Right lobe of liver (tissue), 6 donors: ENCODE data around the gene ZFPL1. TPM values are rescaled to one million over a fixed set of nuclear protein-coding genes. Genes with fewer than 3 reads are reported as not detected.
A peak's percentile ranks its signal among the peaks of the same experiment; 100 is the strongest.

Source experiments
- ATAC-seq, 4 donors: fragments of 200-7000 bp; cut with Tn5 transposase; one replicate each; pipeline ENCODE4 v1.9.1; 2020; ENCODE audit warnings: mild to moderate bottlenecking in 4 of 4, moderate library complexity in 4 of 4
- DNase-seq, 3 donors: peaks; one replicate each; pipeline ENCODE4 v3.0.0-alpha.2; 2020
- H3K27ac ChIP-seq, 3 donors: fragments of 200-600 bp; one replicate each; pipeline ENCODE4 v1.8.0; 2022
- H3K27me3 ChIP-seq, 2 donors: fragments of 200-600 bp; one replicate each; pipeline ENCODE4 v1.8.0; 2022
- H3K36me3 ChIP-seq, 4 donors: fragments of 200-600 bp; sonication (generic) in 1 of 4; one replicate each; pipeline versions ENCODE4 v1.5.1 to v1.8.0; 2017 to 2022; ENCODE audit warnings: control low read depth in 1 of 4
- H3K4me1 ChIP-seq, 4 donors: fragments of 200-600 bp; sonication (generic) in 1 of 4; one replicate each; pipeline versions ENCODE4 v1.5.1 to v1.8.0; 2017 to 2022; ENCODE audit warnings: control low read depth in 1 of 4
- H3K4me3 ChIP-seq, 3 donors: fragments of 200-600 bp; one replicate each; pipeline ENCODE4 v1.8.0; 2022
- H3K9me3 ChIP-seq, 4 donors: fragments of 200-600 bp; sonication (generic) in 1 of 4; one replicate each; pipeline versions ENCODE4 v1.5.1 to v1.8.0; 2017 to 2022; ENCODE audit warnings: control low read depth in 1 of 4
- POLR2A ChIP-seq: fragments of 450-650 bp; IDR thresholded peaks from one replicate; pipeline ENCODE4 v1.6.1; 2017; ENCODE audit warnings: antibody characterized with exemption, mild to moderate bottlenecking
- WGBS: methylation state at CpG from one replicate; pipeline ENCODE4 v1.1.6; 2018; ENCODE audit warnings: low coverage, low lambda C conversion rate; ENCODE audit not compliant: insufficient coverage; ENCODE audit errors: missing lambda C conversion rate; 5-methylcytosine and 5-hydroxymethylcytosine counted together
- intact Hi-C, 2 donors: fragments of 100-400 bp; cut with DNase I; formaldehyde crosslinking; loops; one replicate each; pipeline versions ENCODE4 v1.11.2 to v1.14.1; 2022
- total RNA-seq, 6 experiments: library from RNA; depleted of rRNA in 2 of 6; stranded (reverse); fragments of >200 nt in 2 of 6; fragmentation: NEBNext Ultra II Directional in 3 of 6; extraction: Animal tissue kit (Norgen Biotek cat#: 25700) in 3 of 6; gene quantifications; one replicate each; pipeline versions ENCODE4 v1.1.0 to v1.2.4, GENCODE V29; 2016 to 2023
- TF ChIP-seq, protein P1 (sequence below), 4 donors: fragments of 200-600 bp in 3 of 4; fragments of 450-650 bp in 1 of 4; IDR thresholded peaks; one replicate each; pipeline versions ENCODE4 v1.5.1 to v1.8.0; 2016 to 2022; ENCODE audit warnings: antibody characterized with exemption in 4 of 4, mild to moderate bottlenecking in 2 of 4
- donor health status: DM: no; HTN: yes; CAD: no.
- donor health status: DM: no; HTN: no; CAD: no.
- donor health status: DM: no; HTN: no; CAD: no.
- donor health status: DM: no; HTN: yes; CAD: no.
- donor health status: DM: no; HTN: yes; CAD: no.

ZFPL1 gene
- total RNA-seq, 6 experiments from 2014 or later: 15.4 to 22.4 (median 18.0) TPM

DNA sequence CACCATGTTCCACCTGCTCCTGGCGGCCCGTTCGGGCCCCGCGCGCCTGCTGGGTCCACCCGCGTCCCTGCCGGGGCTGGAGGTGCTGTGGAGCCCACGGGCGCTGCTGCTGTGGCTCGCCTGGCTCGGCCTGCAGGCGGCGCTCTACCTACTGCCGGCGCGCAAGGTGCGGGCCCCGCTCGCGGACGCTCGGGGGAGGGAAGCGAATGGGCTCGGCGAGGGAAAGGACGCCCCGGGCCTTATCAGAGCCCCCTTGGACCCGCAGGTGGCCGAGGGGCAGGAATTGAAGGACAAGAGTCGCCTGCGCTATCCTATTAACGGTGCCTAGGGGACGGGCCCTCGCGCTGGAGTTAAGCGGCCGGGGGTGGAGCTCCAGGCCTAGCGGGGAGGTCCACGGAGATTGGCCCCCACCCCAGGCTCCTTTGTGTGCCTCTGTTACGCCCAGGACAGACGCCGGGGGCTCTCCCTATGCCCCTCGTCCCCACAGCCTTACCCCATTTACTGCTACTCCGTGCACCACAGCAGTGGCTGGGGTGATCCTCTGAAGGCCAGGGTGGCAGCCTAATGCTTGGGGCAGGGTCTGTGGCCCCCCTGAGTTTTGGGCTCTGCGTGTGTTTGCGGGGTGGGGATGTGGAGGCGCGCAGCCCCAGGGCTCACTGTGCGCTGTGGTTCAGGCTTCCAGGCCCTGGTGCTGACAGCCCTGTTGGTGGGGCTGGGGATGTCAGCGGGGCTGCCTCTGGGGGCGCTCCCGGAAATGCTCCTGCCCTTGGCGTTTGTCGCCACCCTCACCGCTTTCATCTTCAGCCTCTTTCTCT lies 28.7 kb downstream of the ZFPL1 start:
- peaks cover 0 to 44% (median 24%) of the 10 kb centered on the region in 4 donors for H3K4me1 ChIP-seq
- WGBS: 0% methylated on average over 4 of the region's 57 CpGs
- no peaks in the 10 kb centered on the region for H3K27me3 ChIP-seq
- no peaks in the 10 kb centered on the region for H3K9me3 ChIP-seq
- peak; percentile 73 to 82 (median 75) for DNase-seq
- peak overlapping the region; percentile 54 to 62 (median 54) for H3K4me3 ChIP-seq
- TF ChIP-seq POLR2A: peak; percentile 15
- TF ChIP-seq, protein P1, sequence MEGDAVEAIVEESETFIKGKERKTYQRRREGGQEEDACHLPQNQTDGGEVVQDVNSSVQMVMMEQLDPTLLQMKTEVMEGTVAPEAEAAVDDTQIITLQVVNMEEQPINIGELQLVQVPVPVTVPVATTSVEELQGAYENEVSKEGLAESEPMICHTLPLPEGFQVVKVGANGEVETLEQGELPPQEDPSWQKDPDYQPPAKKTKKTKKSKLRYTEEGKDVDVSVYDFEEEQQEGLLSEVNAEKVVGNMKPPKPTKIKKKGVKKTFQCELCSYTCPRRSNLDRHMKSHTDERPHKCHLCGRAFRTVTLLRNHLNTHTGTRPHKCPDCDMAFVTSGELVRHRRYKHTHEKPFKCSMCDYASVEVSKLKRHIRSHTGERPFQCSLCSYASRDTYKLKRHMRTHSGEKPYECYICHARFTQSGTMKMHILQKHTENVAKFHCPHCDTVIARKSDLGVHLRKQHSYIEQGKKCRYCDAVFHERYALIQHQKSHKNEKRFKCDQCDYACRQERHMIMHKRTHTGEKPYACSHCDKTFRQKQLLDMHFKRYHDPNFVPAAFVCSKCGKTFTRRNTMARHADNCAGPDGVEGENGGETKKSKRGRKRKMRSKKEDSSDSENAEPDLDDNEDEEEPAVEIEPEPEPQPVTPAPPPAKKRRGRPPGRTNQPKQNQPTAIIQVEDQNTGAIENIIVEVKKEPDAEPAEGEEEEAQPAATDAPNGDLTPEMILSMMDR (IDR thresholded peaks at IDR 0.05): peak; percentile 85 to 97 (median 91)
- peaks cover 0 to 7% (median 3%) of the 10 kb centered on the region in 4 donors for H3K36me3 ChIP-seq
- intact Hi-C loops: loop anchor here in 1 of 2 donors (5.0 kb wide), 1 partner anchor 145 kb away; no protein-coding TSS in a partner anchor
- H3K27ac ChIP-seq: peak overlapping the region; percentile 64 to 93 (median 69)
- ATAC-seq: peak; percentile 38 to 64 (median 44)

DNA sequence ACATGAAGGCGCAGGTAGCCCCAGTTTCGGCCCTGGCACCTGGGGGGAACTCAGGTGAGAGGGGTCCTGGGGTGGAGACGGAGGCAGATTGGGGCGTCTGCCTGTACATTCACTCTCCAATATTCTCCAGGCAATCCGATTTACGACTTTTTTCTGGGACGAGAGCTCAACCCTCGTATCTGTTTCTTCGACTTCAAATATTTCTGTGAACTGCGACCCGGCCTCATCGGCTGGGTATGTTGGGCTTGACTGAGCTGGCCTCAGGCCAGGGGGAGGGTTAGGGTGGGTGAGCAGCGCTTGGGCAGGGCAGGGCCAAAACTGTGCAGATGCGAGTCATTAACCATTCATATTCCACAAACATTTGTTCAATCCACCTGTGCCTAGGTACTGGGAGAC lies 29.3 kb downstream of the ZFPL1 start:
- Histone ChIP-seq H3K36me3 (peaks cover 0 to 4% (median 1%) of the 10 kb centered on the region in 4 donors), H3K4me3 (peak overlapping the region in 2 of 3 donors; percentile 54 to 62), H3K4me1 (peaks cover 0 to 44% (median 26%) of the 10 kb centered on the region in 4 donors), H3K27ac (peak overlapping the region; percentile 64 to 93 (median 69)), H3K9me3 (no peaks in the 10 kb centered on the region), H3K27me3 (no peaks in the 10 kb centered on the region)
- DNase-seq (no peak), ATAC-seq (no peak)
- WGBS: 9% methylated on average over 14 of the region's 14 CpGs
- intact Hi-C loops: loop anchor here in 1 of 2 donors (5.0 kb wide), 1 partner anchor 144 kb away; no protein-coding TSS in a partner anchor
- TF ChIP-seq, protein P1 (IDR thresholded peaks at IDR 0.05): no peak
- TF ChIP-seq POLR2A: no peak

DNA sequence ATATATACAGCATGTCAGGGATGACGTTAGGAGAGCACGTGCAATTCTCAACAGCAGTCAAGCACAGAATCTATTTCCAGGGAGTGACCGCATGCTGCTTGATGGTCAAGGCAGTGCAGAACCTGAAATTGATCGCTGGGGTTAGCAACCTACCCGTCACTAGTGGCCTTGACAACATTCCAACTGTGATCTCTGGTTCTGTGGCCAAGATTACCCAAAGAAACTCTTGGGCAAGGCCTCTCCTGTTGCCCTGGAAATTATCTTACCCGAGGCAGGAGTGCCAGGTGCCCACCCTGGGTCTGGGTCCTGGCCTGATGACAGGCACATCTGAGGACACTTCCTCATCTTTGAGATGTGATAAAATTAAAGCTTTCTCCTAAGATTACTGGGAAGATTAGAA lies 29.8 kb downstream of the ZFPL1 start:
- DNase-seq (peak in 1 of 3 donors; percentile 82), ATAC-seq (peak in 2 of 4 donors; percentile 2 to 4)
- Histone ChIP-seq H3K27me3 (no peaks in the 10 kb centered on the region), H3K4me1 (peaks cover 0 to 44% (median 26%) of the 10 kb centered on the region in 4 donors), H3K9me3 (no peaks in the 10 kb centered on the region), H3K4me3 (no peak overlapping the region), H3K27ac (peak overlapping the region; percentile 64 to 93 (median 69)), H3K36me3 (peaks cover 0 to 5% (median 1%) of the 10 kb centered on the region in 4 donors)
- TF ChIP-seq, protein P1 (IDR thresholded peaks at IDR 0.05): no peak
- TF ChIP-seq POLR2A: no peak
- intact Hi-C loops: loop anchor here in 1 of 2 donors (5.0 kb wide), 1 partner anchor 143 kb away; no protein-coding TSS in a partner anchor
- 16% methylated on average over 6 of the region's 6 CpGs for WGBS

DNA sequence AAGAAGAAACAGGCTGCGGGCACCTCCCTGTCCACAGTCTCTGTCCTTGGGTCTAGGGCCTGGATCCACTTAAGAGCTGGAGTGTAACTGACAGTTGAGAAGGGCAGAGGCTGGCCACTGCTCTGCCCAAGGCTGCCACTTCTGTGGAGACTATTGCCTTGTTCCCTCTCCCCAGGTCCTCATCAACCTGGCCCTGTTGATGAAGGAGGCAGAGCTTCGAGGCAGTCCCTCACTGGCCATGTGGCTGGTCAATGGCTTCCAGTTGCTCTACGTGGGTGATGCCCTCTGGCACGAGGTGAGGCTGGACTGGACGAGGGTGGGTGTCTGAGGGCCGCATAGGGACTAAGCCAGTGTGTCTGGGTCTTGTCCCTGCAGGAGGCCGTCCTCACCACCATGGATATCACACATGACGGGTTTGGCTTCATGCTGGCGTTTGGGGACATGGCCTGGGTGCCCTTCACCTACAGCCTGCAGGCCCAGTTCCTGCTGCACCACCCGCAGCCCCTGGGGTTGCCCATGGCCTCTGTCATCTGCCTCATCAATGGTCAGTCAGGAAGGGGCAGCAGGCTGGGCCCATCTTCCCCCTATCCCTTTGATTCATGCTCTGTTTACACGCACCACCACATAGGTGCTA lies 30.6 kb downstream of the ZFPL1 start:
- Histone ChIP-seq H3K36me3 (peaks cover 0 to 11% (median 2%) of the 10 kb centered on the region in 4 donors), H3K4me3 (no peak overlapping the region), H3K27me3 (no peaks in the 10 kb centered on the region), H3K4me1 (peaks cover 0 to 44% (median 26%) of the 10 kb centered on the region in 4 donors), H3K9me3 (no peaks in the 10 kb centered on the region), H3K27ac (peak overlapping the region in 2 of 3 donors; percentile 69 to 93)
- TF ChIP-seq, protein P1 (IDR thresholded peaks at IDR 0.05): no peak
- no peak for TF ChIP-seq POLR2A
- DNase-seq (no peak), ATAC-seq (no peak)
- intact Hi-C loops: loop anchor here in 1 of 2 donors (5.0 kb wide), 1 partner anchor 143 kb away; no protein-coding TSS in a partner anchor
- WGBS: 100% methylated on average over 1 of the region's 11 CpGs
